GM19452 (cell line): ENCODE results near the gene CFAP53.
"Not testable (repeated sequence)": the region's sequence is repeated elsewhere in the genome, so short reads cannot be mapped to it uniquely, and the experiment has no call there.

Experiments
- ATAC-seq: cut with Tn5 transposase; IDR thresholded peaks from one replicate; pipeline ENCODE4 v1.9.1; 2021; ENCODE audit not compliant: unreplicated experiment

Gene CFAP53

GRCh38 chr18:50288348-50289107, 22.2 kb upstream of the CFAP53 start:
- not testable (repeated sequence) for ATAC-seq

GRCh38 chr18:50287441-50288347, 21.4 kb upstream of the CFAP53 start, which contains the start of gene CXXC1:
Gene CXXC1, minus strand, starts transcription at chr18:50287692. Its CDS starts 103 bp downstream, at chr18:50287589.
- peak; percentile 86 for ATAC-seq

- ATAC-seq, result no peak
Measured at GRCh38 chr18:50287028-50287440, 20.7 kb upstream of the CFAP53 start.

GRCh38 chr18:50286391-50287027, 20.2 kb upstream of the CFAP53 start:
- no peak for ATAC-seq

- ATAC-seq, result no peak
Measured at GRCh38 chr18:50285631-50286321, 19.5 kb upstream of the CFAP53 start.

GRCh38 chr18:50285071-50285470, 18.8 kb upstream of the CFAP53 start:
- no peak for ATAC-seq

- no peak for ATAC-seq
Measured at GRCh38 chr18:50284255-50284885, 18.1 kb upstream of the CFAP53 start.

- no peak for ATAC-seq
Measured at GRCh38 chr18:50283469-50284209, 17.3 kb upstream of the CFAP53 start.

GRCh38 chr18:50282521-50283335, 16.4 kb upstream of the CFAP53 start:
- ATAC-seq, result no peak

- ATAC-seq, result no peak
Measured at GRCh38 chr18:50281972-50282520, 15.8 kb upstream of the CFAP53 start.

- peak; percentile 90 for ATAC-seq
Measured at GRCh38 chr18:50281295-50281971, 15.1 kb upstream of the CFAP53 start, which contains the start of gene MBD1. Gene MBD1, minus strand, starts transcription at chr18:50281523. Its CDS starts 1,531 bp downstream, at chr18:50279992.

- no peak for ATAC-seq
Measured at GRCh38 chr18:50280707-50281294, 14.5 kb upstream of the CFAP53 start.

GRCh38 chr18:50279752-50280151, 13.5 kb upstream of the CFAP53 start:
- ATAC-seq, result no peak

- ATAC-seq, result no peak
Measured at GRCh38 chr18:50277942-50278341, 11.6 kb upstream of the CFAP53 start.

GRCh38 chr18:50276452-50276851, 10.2 kb upstream of the CFAP53 start:
- no peak for ATAC-seq

GRCh38 chr18:50275503-50276036, 9.3 kb upstream of the CFAP53 start:
- no peak for ATAC-seq

- no peak for ATAC-seq
Measured at GRCh38 chr18:50274941-50275340, 8.6 kb upstream of the CFAP53 start.
